Activated naive CD4-positive, alpha-beta T cell treated with anti-CD3 and anti-CD28 coated beads, Interleukin-2, amount 50 U/mL, for 72 hours (primary cell): ENCODE data around the gene BCAT1. TPM values are rescaled to one million over a fixed set of nuclear protein-coding genes. Genes with fewer than 3 reads are reported as not detected.

Experiments used
- ATAC-seq, 2 donors: fragments of 150-1000 bp; cut with Tn5 transposase; 2 replicates each; pipeline ENCODE4 v1.10.0; 2021; ENCODE audit warnings: mild to moderate bottlenecking in 2 of 2, moderate library complexity in 2 of 2
- DNase-seq, 2 donors: peaks; one replicate each; pipeline ENCODE4 v3.0.0; 2021 to 2022; ENCODE audit warnings: low spot score in 2 of 2
- H3K27ac Mint-ChIP-seq, 2 donors: one replicate each; pipeline ENCODE4 v1.8.0; 2022; ENCODE audit warnings: mild to moderate bottlenecking in 2 of 2, mixed read lengths in 2 of 2
- H3K36me3 Mint-ChIP-seq, 2 donors: one replicate each; pipeline ENCODE4 v1.8.0; 2022; ENCODE audit warnings: mixed read lengths in 2 of 2
- H3K9me3 Mint-ChIP-seq, 2 donors: one replicate each; pipeline ENCODE4 v1.8.0; 2022; ENCODE audit warnings: mixed read lengths in 2 of 2
- total RNA-seq, 2 donors: library from RNA; stranded (reverse); gene quantifications; one replicate each; pipeline ENCODE4 v1.2.3, GENCODE V29; 2022

The BCAT1 gene
- 10 to 100 TPM in 1 of 2 donors, 1 to 10 TPM in 1; 6.3 to 42.8 TPM for total RNA-seq

- peaks cover 13 to 36% of the 10 kb centered on the region in 2 donors for H3K36me3 Mint-ChIP-seq
- H3K27ac Mint-ChIP-seq, result peak within 1 kb of the TSS; percentile 76 to 83
- peak; percentile 52 to 66 for ATAC-seq
- peak in 1 of 2 donors; percentile 44 for DNase-seq
- peaks cover 0 to 3% of the 10 kb centered on the region in 2 donors for H3K9me3 Mint-ChIP-seq
Observed at GRCh38 chr12:24948757-24949722, at the start of gene BCAT1. TSS of gene BCAT1 (minus strand) at chr12:24949101. CDS start at chr12:24948932, 169 bp downstream.

- ATAC-seq, result peak; percentile 39 to 79
- DNase-seq, result no peak
- Mint-ChIP-seq H3K27ac (no peak overlapping the region), H3K9me3 (no peaks in the 10 kb centered on the region), H3K36me3 (no peaks in the 10 kb centered on the region)
Observed at GRCh38 chr12:24997970-24998582, 49.2 kb upstream of the BCAT1 start.

DNA sequence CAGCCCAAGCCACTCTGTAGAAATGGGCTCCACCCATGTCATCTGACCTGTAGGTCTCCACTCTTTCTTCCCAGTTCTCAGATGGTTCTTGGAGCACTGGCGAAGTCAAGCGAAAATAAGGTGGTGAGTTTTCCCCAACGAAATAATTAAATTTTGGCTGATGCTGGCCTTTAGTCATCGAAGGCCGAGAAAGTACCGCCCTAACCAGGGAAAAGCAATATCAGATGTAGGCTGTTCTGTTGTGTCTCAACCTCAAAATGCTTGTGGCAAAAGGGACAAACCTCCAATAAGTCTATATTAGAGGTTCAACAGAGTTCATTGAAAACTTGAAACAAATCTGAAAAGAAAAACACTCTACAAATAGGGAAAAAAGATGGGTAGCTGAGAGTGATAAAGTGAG lies 48.6 kb upstream of the BCAT1 start:
- H3K9me3 Mint-ChIP-seq, result no peaks in the 10 kb centered on the region
- H3K36me3 Mint-ChIP-seq, result no peaks in the 10 kb centered on the region
- ATAC-seq, result no peak
- no peak for DNase-seq
- H3K27ac Mint-ChIP-seq, result no peak overlapping the region

- Mint-ChIP-seq H3K9me3 (no peaks in the 10 kb centered on the region), H3K27ac (no peak overlapping the region), H3K36me3 (no peaks in the 10 kb centered on the region)
- ATAC-seq, result no peak
- DNase-seq, result no peak
Observed at GRCh38 chr12:24996820-24997219, 47.9 kb upstream of the BCAT1 start.

GRCh38 chr12:24996102-24996797 lies 47.3 kb upstream of the BCAT1 start:
- ATAC-seq (no peak), DNase-seq (no peak)
- H3K9me3 Mint-ChIP-seq, result no peaks in the 10 kb centered on the region
- no peaks in the 10 kb centered on the region for H3K36me3 Mint-ChIP-seq
- no peak overlapping the region for H3K27ac Mint-ChIP-seq

DNA sequence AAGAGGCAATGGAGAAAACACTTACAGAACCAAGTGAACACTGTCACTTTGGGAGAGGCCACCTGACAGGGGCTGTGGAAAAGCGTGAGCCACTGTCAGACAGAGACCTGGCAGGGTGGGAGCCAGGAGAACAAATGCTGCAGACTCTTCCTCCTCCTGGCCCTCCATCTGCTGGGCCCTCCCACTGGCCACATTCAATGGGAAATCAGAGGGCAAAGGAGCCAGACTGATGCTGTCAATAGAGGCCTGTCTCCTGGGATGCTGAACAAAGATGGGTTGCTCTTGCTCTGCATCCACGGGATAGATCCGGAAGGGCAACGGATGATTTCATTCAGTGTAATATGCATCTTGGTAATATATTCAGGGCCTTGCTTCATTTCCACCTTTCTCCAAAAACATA lies 44.9 kb upstream of the BCAT1 start:
- no peak overlapping the region for H3K27ac Mint-ChIP-seq
- no peak for ATAC-seq

GRCh38 chr12:24991209-24992049 lies 42.5 kb upstream of the BCAT1 start:
- ATAC-seq, result peak; percentile 76 to 77
- H3K9me3 Mint-ChIP-seq, result no peaks in the 10 kb centered on the region
- no peak for DNase-seq
- H3K27ac Mint-ChIP-seq, result no peak overlapping the region
- H3K36me3 Mint-ChIP-seq, result no peaks in the 10 kb centered on the region

More for the DNA sequence above, 44.9 kb upstream of the BCAT1 start:
- no peaks in the 10 kb centered on the region for H3K36me3 Mint-ChIP-seq
- no peak for DNase-seq
- no peaks in the 10 kb centered on the region for H3K9me3 Mint-ChIP-seq

DNA sequence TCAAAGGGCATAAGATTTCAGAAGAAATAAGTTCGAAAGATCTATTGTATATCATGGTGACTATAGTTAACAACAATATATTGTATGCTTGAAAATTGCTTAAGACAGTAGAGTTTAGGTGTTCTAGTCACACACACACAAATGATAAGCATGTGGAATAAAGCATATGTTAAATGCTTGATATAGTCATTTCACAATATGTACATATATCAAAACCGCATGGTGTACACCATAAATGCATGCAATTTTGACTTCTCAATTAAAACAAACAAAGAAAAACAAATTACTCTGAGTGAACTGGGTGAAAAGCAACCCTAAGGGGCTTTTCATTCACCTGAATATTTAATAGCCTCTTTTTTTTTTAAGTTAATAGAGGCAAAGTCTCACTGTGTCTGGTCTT lies 40.3 kb upstream of the BCAT1 start:
- H3K36me3 Mint-ChIP-seq, result peaks cover 0 to 1% of the 10 kb centered on the region in 2 donors
- DNase-seq, result no peak
- no peak overlapping the region for H3K27ac Mint-ChIP-seq
- ATAC-seq, result no peak
- H3K9me3 Mint-ChIP-seq, result peaks cover 0 to 1% of the 10 kb centered on the region in 2 donors

- no peak for ATAC-seq
- Mint-ChIP-seq H3K27ac (no peak overlapping the region), H3K36me3 (peaks cover 0 to 13% of the 10 kb centered on the region in 2 donors), H3K9me3 (peaks cover 6 to 9% of the 10 kb centered on the region in 2 donors)
- DNase-seq, result no peak
Observed at GRCh38 chr12:24982250-24982649, 33.3 kb upstream of the BCAT1 start.

DNA sequence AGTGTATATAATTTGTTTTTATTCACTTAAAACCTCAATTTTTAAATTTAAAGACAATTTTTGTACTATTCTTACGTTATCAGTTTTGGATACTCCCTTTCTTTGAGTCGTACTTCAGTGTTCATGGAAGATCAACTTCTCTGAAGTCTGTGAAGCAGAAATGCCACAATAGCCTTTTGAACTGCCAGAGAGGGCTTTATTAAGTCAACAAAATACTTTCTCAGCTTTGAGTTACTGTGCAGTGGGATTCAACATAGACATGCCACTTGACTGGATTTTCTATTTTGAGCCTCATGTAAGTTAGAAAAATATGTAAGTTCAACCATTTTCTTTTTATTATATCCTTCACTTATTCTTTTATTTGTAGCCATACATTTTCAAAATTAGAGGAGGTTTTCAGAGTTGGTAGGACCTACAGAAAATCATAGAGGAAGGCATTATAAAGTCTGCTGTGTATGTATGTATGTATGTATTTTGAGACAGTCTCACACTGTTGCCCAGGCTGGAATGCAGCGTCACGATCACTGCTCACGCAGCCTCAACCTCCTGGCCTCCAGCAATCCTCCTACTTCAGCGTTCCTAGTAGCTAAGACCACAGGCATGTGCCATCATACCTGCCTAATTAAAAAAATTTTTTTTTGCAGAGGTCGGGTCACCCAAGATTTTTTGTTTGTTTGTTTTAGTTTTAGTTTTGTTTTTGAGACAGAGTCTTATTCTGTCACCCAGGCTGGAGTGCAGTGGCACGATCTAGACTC lies 31.3 kb upstream of the BCAT1 start:
- DNase-seq (no peak), ATAC-seq (no peak)
- Mint-ChIP-seq H3K27ac (no peak overlapping the region), H3K9me3 (peaks cover 6 to 9% of the 10 kb centered on the region in 2 donors), H3K36me3 (peaks cover 0 to 13% of the 10 kb centered on the region in 2 donors)

DNA sequence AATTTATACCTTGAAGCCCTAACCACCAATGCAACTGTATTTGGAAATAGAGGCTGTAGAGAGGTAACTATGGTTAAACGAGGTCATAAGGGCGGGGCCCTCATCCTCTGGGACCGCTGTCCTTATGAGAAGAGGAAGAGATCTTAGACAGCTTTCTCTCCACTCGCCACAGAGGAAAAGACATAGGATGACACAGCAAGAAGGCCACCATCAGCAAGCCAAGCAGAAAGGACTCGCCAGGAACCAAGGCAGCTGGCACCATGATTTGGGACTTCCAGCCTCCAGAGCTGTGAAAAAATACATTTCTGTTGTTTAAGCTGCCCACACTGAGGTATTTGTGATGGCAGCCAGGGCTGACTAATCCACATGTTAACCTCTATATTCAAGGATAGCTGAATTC lies 30.4 kb upstream of the BCAT1 start:
- Mint-ChIP-seq H3K9me3 (peaks cover 6 to 9% of the 10 kb centered on the region in 2 donors), H3K36me3 (peaks cover 0 to 13% of the 10 kb centered on the region in 2 donors), H3K27ac (no peak overlapping the region)
- ATAC-seq (no peak), DNase-seq (no peak)

DNA sequence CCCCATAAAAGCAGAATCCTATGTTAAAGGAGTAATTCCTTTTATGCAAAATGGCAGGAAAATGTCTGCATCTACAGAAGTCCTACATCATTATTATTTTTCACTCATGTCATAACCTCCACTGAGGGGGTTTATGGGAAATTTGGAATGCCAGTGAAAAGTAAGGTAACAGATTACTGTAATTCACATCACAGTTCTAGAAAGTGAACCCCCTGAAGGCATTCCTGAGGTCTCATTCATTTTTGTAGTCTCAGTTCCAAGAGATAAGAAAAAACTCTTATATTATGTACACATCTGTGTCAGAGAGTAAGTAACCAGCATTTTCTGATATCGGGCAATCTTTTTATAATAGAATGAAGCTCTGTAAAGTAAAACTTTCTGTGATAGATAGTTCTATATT lies 28.8 kb upstream of the BCAT1 start:
- H3K27ac Mint-ChIP-seq, result no peak overlapping the region
- no peak for DNase-seq
- H3K9me3 Mint-ChIP-seq, result peaks cover 0 to 9% of the 10 kb centered on the region in 2 donors
- ATAC-seq, result no peak
- H3K36me3 Mint-ChIP-seq, result peaks cover 0 to 4% of the 10 kb centered on the region in 2 donors

- H3K9me3 Mint-ChIP-seq, result peaks cover 0 to 5% of the 10 kb centered on the region in 2 donors
- H3K27ac Mint-ChIP-seq, result no peak overlapping the region
- H3K36me3 Mint-ChIP-seq, result peaks cover 0 to 4% of the 10 kb centered on the region in 2 donors
- DNase-seq (no peak), ATAC-seq (no peak)
Observed at GRCh38 chr12:24977060-24977459, 28.2 kb upstream of the BCAT1 start.

DNA sequence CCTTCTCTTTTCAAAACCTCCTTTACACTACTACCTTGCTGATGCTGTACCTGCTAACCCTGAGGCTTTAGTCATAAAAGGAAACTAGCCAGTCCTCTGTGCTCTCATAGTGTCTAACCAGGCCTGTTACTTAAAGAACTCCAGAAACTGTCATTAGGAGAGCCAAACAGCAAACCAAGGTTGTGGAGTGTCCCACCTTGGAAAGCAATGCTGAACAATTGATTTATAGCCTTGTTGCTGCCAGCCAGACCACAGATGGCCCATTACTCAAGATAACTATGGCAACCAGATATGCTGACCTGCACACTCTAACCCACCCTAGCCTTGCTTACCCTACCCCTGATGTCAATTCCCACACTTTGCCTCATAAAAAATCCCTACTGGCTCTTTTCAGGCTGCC lies 26.5 kb upstream of the BCAT1 start:
- no peak for ATAC-seq
- H3K27ac Mint-ChIP-seq, result no peak overlapping the region

DNA sequence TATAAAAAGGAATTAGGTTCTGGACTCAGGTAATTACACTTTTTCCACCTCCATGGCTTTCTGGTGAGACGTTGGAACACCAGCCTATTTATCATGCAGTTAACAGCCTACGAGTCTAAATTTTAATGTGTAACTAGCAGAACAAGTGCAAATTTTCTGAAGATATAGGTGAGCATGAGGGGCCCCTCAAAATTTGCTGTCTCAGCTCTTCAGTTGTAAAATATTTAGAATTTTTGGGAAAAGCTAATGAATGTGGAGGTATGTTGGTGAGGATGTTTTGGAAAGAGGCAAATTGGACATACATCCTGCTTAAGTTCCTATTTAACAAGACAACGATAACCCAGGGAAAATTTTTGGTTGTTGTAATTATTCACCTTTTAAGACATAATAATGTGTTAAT lies 25.3 kb upstream of the BCAT1 start:
- DNase-seq (no peak), ATAC-seq (no peak)
- Mint-ChIP-seq H3K36me3 (no peaks in the 10 kb centered on the region), H3K9me3 (peaks cover 0 to 4% of the 10 kb centered on the region in 2 donors), H3K27ac (no peak overlapping the region)

More for the DNA sequence above, 26.5 kb upstream of the BCAT1 start:
- Mint-ChIP-seq H3K9me3 (peaks cover 0 to 4% of the 10 kb centered on the region in 2 donors), H3K36me3 (no peaks in the 10 kb centered on the region)
- no peak for DNase-seq
